ENCODE data around the gene IMMT.

DNA sequence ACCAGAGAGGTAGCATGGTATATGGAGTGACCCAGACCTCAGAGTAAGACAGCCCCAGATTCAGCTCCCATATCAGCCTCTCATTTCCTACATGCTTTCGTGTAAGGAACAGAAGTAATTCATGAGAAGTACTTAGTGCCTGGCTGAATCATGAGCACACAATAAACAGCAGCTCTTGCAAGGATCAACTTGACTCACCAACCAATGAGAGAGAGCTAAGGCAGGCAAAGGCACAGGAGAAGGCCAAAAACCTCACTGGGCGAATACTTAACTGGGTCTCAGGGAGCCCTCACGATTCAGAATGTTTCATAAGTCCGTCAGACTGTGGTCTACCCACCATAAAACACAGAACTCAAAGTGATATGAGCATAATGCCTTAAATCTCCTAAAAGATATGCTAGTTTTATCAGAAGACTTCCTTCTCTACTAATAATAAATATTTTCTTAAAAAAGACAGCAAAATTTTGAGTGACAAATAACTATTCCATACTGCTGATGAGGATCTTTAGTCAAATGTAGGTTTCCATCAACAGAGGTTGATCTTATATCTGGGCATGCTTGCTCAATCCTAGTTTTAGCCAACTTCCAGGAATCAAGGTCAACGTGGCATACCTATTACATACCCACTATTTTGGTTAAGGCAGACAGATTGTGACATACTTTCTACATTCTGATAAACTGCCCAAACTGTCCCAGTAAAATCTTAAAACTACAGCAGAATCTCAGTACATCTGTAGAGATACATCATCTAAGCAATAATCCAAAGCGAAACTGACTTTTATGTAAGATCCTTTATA, 34.9 kb downstream of the IMMT start:
- TF ChIP-seq, protein P1, sequence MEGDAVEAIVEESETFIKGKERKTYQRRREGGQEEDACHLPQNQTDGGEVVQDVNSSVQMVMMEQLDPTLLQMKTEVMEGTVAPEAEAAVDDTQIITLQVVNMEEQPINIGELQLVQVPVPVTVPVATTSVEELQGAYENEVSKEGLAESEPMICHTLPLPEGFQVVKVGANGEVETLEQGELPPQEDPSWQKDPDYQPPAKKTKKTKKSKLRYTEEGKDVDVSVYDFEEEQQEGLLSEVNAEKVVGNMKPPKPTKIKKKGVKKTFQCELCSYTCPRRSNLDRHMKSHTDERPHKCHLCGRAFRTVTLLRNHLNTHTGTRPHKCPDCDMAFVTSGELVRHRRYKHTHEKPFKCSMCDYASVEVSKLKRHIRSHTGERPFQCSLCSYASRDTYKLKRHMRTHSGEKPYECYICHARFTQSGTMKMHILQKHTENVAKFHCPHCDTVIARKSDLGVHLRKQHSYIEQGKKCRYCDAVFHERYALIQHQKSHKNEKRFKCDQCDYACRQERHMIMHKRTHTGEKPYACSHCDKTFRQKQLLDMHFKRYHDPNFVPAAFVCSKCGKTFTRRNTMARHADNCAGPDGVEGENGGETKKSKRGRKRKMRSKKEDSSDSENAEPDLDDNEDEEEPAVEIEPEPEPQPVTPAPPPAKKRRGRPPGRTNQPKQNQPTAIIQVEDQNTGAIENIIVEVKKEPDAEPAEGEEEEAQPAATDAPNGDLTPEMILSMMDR (IDR thresholded peaks at IDR 0.05; ENCODE audit: control extremely low read depth in 1 of 3, insufficient read depth in 1 of 3, low read depth in 1 of 3, low read length in 3 of 3), result no peak
- TF ChIP-seq RNF2 (IDR thresholded peaks at IDR 0.05; ENCODE audit: borderline replicate concordance, low read depth, low read length, missing control alignments, poor library complexity, severe bottlenecking), result no peak
- TF ChIP-seq, protein P2, sequence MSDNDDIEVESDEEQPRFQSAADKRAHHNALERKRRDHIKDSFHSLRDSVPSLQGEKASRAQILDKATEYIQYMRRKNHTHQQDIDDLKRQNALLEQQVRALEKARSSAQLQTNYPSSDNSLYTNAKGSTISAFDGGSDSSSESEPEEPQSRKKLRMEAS (IDR thresholded peaks at IDR 0.05), result no peak
- no peak for TF ChIP-seq POLR2A (IDR thresholded peaks at IDR 0.05; ENCODE audit: control extremely low read depth in 1 of 2, low read depth in 2 of 2, low read length in 2 of 2)
- no peak for TF ChIP-seq TEAD4 (IDR thresholded peaks at IDR 0.05; ENCODE audit: low read depth, low read length)
- TF ChIP-seq POLR2AphosphoS5 (IDR thresholded peaks at IDR 0.05; ENCODE audit: low read depth, low read length), result no peak
- TF ChIP-seq CEBPB (IDR thresholded peaks at IDR 0.05; ENCODE audit: low read depth, low read length), result no peak
- no peak for TF ChIP-seq TAF1 (IDR thresholded peaks at IDR 0.05; ENCODE audit: low read depth, low read length)

All from H1 (cell line).